ENCODE data around the gene CALN1. TPM values are rescaled to one million over a fixed set of nuclear protein-coding genes. Genes with fewer than 3 reads are reported as not detected.

Gene CALN1
- total RNA-seq, 1 donor from 2014 or later, result not detected

DNA sequence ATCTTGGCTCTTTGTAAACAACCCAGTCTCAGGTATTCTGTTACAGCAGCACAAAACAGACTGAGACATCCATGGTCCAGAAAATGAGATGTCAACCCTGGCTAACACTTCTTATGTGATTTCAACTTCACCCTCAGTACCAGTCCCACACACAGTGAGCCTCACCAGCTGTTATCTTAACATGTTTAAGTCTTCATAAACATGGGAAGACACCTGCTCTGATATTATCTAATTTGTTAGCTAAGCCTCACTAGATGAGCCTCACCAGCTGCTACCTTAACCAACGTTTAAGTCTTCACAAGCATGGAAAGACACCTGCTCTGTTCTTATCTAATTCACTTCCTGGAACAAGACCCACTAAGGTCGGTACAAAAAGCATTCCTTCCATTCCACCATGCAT lies 130.8 kb downstream of the CALN1 start:
- Mint-ChIP-seq H3K27ac (ENCODE audit: unreplicated experiment) (no peak overlapping the region), H3K27me3 (ENCODE audit: unreplicated experiment) (no peaks in the 10 kb centered on the region), H3K9me3 (ENCODE audit: unreplicated experiment) (peaks cover 44% of the 10 kb centered on the region), H3K36me3 (ENCODE audit: unreplicated experiment) (no peaks in the 10 kb centered on the region), H3K4me3 (ENCODE audit: unreplicated experiment) (no peak overlapping the region), H3K4me1 (ENCODE audit: unreplicated experiment) (no peaks in the 10 kb centered on the region)
- TF ChIP-seq, protein P1, sequence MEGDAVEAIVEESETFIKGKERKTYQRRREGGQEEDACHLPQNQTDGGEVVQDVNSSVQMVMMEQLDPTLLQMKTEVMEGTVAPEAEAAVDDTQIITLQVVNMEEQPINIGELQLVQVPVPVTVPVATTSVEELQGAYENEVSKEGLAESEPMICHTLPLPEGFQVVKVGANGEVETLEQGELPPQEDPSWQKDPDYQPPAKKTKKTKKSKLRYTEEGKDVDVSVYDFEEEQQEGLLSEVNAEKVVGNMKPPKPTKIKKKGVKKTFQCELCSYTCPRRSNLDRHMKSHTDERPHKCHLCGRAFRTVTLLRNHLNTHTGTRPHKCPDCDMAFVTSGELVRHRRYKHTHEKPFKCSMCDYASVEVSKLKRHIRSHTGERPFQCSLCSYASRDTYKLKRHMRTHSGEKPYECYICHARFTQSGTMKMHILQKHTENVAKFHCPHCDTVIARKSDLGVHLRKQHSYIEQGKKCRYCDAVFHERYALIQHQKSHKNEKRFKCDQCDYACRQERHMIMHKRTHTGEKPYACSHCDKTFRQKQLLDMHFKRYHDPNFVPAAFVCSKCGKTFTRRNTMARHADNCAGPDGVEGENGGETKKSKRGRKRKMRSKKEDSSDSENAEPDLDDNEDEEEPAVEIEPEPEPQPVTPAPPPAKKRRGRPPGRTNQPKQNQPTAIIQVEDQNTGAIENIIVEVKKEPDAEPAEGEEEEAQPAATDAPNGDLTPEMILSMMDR (IDR thresholded peaks at IDR 0.05), result no peak
- no peak for DNase-seq (ENCODE audit: extremely low spot score, unreplicated experiment)

- Mint-ChIP-seq H3K27me3 (ENCODE audit: unreplicated experiment) (no peaks in the 10 kb centered on the region), H3K9me3 (ENCODE audit: unreplicated experiment) (peaks cover 42% of the 10 kb centered on the region), H3K27ac (ENCODE audit: unreplicated experiment) (no peak overlapping the region), H3K36me3 (ENCODE audit: unreplicated experiment) (no peaks in the 10 kb centered on the region), H3K4me1 (ENCODE audit: unreplicated experiment) (no peaks in the 10 kb centered on the region), H3K4me3 (ENCODE audit: unreplicated experiment) (no peak overlapping the region)
- no peak for DNase-seq (ENCODE audit: extremely low spot score, unreplicated experiment)
- TF ChIP-seq, protein P1 (IDR thresholded peaks at IDR 0.05), result no peak
Observed at GRCh38 chr7:72279203-72279602, 132.9 kb downstream of the CALN1 start.

DNA sequence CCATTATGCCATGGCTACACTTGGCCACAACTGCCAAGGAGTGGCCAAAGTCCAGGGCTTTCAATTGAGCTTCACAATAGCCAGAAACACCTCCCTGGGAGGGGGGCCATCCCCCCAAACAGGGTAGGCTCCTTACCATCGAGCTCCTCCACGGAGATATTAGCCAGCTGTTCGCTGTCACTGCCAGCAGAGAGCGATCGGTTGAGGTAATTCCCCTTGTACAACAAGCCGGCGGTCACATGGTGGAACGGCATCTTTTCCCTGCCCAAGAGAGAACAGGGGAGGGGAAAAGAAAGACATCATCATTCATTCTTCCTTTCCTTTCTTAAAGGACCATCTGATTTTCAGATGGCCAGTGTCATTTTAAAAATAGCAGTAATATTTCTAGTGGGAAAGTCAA lies 133.6 kb downstream of the CALN1 start:
- Mint-ChIP-seq H3K4me1 (ENCODE audit: unreplicated experiment) (no peaks in the 10 kb centered on the region), H3K36me3 (ENCODE audit: unreplicated experiment) (no peaks in the 10 kb centered on the region), H3K27ac (ENCODE audit: unreplicated experiment) (no peak overlapping the region), H3K27me3 (ENCODE audit: unreplicated experiment) (no peaks in the 10 kb centered on the region), H3K4me3 (ENCODE audit: unreplicated experiment) (no peak overlapping the region), H3K9me3 (ENCODE audit: unreplicated experiment) (peaks cover 39% of the 10 kb centered on the region)
- no peak for DNase-seq (ENCODE audit: extremely low spot score, unreplicated experiment)
- TF ChIP-seq, protein P1 (IDR thresholded peaks at IDR 0.05), result no peak

DNA sequence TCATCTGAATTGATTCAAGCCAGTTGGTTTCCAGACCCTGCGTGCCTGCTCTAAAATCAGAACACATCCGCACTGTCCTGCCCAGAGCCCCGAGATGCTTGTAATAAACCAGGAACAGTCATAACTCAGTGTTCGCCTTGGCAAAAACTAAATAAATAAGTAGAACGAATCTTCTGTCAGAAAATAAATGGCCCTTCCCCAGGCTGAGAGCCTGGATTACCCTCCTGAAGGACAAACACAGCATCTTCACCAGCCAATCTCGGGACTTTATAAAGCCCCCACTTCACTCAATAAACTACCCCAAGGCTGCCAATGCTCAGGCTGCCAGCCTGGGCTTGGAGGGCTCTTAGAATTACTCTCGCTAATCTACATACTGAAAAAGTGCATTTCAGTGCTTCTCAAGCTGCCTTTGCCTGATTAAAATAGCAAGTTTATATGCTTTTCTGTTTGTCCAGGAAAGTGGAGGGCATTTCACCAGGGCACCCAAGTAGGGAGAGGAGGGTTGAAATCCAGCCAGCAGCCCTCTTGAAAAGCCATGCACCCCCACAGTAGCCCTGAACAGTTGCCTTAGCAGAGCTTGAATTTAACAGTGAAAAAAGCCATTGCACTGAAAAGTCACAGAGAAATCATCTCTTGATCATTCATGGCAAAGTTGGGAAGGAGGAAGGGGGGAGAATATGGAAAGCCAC lies 136.6 kb downstream of the CALN1 start:
- peaks cover 35% of the 10 kb centered on the region for H3K9me3 Mint-ChIP-seq (ENCODE audit: unreplicated experiment)
- H3K4me3 Mint-ChIP-seq (ENCODE audit: unreplicated experiment), result no peak overlapping the region
- DNase-seq (ENCODE audit: extremely low spot score, unreplicated experiment), result no peak
- no peaks in the 10 kb centered on the region for H3K27me3 Mint-ChIP-seq (ENCODE audit: unreplicated experiment)
- no peak overlapping the region for H3K27ac Mint-ChIP-seq (ENCODE audit: unreplicated experiment)
- no peaks in the 10 kb centered on the region for H3K36me3 Mint-ChIP-seq (ENCODE audit: unreplicated experiment)
- no peaks in the 10 kb centered on the region for H3K4me1 Mint-ChIP-seq (ENCODE audit: unreplicated experiment)
- TF ChIP-seq, protein P1 (IDR thresholded peaks at IDR 0.05), result no peak

DNA sequence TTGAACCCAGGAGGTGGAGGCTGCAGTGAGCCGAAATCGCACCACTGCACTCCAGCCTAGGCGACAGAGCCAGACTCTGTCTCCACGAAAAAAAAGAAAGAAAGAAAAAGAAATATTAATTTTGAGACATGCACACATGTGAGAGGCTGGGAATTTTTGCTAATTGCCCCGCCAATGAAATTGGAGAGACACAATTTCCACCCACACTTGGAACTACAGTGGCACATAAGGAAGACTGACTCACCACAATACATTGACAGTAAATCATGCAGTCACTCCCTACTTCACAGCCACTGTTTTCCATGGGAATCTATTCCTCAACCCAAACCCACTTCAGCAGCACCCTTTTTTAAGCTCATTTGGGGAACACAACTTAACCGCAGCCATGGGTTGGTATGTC lies 139.7 kb downstream of the CALN1 start:
- H3K27ac Mint-ChIP-seq (ENCODE audit: unreplicated experiment), result no peak overlapping the region
- peaks cover 32% of the 10 kb centered on the region for H3K9me3 Mint-ChIP-seq (ENCODE audit: unreplicated experiment)
- no peak for DNase-seq (ENCODE audit: extremely low spot score, unreplicated experiment)
- no peaks in the 10 kb centered on the region for H3K36me3 Mint-ChIP-seq (ENCODE audit: unreplicated experiment)
- H3K4me3 Mint-ChIP-seq (ENCODE audit: unreplicated experiment), result no peak overlapping the region
- H3K27me3 Mint-ChIP-seq (ENCODE audit: unreplicated experiment), result no peaks in the 10 kb centered on the region
- TF ChIP-seq, protein P1 (IDR thresholded peaks at IDR 0.05), result no peak
- H3K4me1 Mint-ChIP-seq (ENCODE audit: unreplicated experiment), result no peaks in the 10 kb centered on the region

All from osteocyte (in vitro differentiated cells).